ENCODE data around the gene TTC16.

TTC16 gene

DNA sequence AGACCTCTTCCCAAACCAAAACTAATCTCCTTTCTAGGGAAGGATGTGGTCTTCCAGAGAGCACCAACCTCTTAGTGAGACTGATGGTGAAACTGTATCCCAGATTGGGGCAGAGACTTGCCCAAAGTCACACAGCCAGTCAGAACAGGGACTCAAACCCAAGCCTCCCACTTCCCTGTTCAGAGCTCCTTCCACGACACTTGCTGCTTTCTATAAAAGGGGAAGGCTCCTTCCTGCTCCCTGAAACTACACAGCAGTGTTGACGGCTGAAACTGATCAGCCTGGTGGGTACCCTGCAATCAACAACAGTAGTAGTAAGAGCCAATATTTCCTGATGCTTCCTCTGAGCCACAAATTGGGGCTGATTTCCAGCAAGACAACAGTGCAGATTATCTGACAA lies 17.7 kb downstream of the TTC16 start:
- no peak for DNase-seq
- in situ Hi-C loops (cut with HindIII; ENCODE audit: low pct_ligation_motif_present, low pct_unique_long_range_greater_than_20kb, low sequenced_read_pairs): no loop called here

DNA sequence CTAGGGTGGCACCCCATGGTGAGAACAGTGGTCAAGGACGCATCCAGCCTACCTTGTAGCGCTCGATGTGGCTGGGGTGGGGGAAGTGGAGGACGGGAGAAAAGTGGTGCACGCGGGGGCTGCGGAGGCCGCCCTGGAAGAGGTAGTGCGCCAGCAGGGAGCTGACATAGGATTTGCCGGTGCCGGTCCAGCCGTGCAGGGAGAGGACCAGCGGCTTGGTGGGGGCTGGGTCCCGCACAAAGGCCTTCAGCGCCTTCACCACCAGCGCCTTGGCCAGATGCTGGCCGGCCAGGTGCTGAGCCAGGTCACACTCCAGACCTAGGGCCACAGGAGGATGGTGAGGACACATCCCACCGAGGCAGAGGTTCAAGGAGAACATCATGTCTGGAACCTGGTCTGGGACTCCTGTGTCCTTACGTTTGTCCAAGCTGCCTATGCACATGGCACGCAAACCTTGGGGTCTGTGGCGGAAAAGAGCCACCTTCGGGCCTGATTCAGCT lies 18.4 kb downstream of the TTC16 start:
- in situ Hi-C loops (cut with HindIII; ENCODE audit: low pct_ligation_motif_present, low pct_unique_long_range_greater_than_20kb, low sequenced_read_pairs): no loop called here
- DNase-seq: no peak

DNA sequence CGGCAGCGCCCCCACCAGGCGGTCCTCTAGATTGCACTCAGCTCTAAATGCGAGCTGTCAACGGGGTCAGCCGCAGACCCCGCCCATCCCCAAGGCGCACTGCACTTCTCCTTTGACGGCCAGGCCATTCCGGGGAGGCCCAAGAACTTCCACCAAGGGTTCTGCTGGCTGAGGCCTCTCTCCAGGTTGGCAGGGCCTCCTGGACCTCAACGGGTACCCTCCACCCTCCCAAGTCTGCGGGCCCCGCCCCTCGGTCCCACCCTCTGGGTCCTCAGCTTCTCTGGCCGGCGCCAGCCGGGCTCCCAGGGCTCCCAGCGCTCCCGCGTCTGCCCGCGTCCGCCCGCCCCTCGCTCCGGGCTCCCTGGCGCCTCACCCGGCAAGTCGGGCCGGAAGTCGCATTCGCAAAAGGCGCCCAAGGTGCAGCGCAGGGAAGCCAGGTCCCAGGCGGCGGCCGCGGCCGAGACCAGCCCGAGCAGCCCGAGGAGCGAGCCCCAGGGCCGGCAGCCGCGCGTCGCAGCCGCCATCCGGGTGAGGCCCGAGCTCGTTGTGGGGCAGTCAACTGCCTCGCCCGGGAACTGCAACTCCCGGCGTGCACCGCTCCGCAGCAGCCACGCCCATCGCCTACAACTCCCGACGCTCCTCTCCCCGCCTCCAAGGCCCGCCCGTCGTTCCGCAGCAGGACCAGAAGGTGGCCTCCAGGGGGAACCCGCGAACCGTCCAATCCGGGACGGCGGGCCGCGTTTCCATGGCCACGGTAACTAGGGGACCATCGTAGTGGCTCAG lies 19.1 kb downstream of the TTC16 start, which contains the start of gene TOR2A:
TOR2A (minus strand) TSS at position 548 of the 783 bp plus-strand sequence; CDS start at position 524, 24 bp downstream.
- in situ Hi-C loops (cut with HindIII; ENCODE audit: low pct_ligation_motif_present, low pct_unique_long_range_greater_than_20kb, low sequenced_read_pairs): no loop called here
- DNase-seq: peak; percentile 93

DNA sequence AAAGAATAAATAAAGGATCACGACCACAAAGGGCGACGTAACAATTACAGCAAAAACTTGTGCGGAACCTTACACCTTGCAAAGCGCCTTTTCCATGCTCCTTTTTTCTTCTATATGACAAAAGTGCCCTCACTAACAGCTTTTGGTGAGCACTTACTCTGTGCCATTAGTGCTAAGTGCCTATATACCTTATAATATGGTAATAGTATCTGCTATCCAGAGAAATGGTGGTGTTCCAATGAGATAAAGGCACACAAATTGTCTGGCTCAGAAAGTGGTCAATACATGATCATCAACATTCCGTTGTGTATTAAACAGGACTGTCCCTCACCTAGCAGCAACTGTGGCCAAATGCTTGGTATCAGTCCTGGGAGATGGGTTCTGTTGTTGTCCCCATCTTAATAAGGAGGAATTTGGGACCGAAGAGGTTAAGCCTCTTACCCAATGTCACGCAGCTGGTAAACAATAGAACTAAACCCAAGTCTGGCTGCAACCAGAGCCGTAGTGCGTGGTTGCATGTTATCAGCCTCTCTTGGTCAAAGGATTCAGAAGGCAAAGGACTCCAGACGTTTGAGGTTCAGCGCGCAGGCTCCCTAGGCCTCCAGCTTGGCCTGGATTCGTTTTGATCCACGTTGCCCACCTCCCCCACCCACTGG lies 19.8 kb downstream of the TTC16 start:
- in situ Hi-C loops (cut with HindIII; ENCODE audit: low pct_ligation_motif_present, low pct_unique_long_range_greater_than_20kb, low sequenced_read_pairs): no loop called here

DNA sequence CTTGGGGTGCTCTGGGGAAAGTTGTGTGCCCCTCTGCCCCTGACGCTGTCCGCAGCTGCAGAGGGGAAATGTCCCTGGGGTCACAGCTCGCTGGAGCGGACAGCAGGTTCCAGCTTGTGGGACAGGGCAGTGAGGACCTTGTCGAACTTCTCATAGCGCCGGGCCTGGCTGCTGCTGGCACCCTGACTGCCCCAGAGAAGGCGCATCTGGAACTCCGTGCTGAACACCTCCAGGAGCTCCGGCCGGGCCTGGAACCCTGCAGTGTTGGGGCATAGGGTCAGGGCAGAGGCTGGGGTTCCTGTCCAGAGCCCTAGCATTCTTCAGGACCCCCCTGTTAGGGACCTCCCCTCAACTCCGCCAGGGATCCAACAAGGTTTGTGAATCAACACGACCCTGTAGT lies 22.8 kb downstream of the TTC16 start:
- in situ Hi-C loops (cut with HindIII; ENCODE audit: low pct_ligation_motif_present, low pct_unique_long_range_greater_than_20kb, low sequenced_read_pairs): no loop called here
- DNase-seq: no peak

More for the DNA sequence above, 19.8 kb downstream of the TTC16 start:
- DNase-seq: no peak

DNA sequence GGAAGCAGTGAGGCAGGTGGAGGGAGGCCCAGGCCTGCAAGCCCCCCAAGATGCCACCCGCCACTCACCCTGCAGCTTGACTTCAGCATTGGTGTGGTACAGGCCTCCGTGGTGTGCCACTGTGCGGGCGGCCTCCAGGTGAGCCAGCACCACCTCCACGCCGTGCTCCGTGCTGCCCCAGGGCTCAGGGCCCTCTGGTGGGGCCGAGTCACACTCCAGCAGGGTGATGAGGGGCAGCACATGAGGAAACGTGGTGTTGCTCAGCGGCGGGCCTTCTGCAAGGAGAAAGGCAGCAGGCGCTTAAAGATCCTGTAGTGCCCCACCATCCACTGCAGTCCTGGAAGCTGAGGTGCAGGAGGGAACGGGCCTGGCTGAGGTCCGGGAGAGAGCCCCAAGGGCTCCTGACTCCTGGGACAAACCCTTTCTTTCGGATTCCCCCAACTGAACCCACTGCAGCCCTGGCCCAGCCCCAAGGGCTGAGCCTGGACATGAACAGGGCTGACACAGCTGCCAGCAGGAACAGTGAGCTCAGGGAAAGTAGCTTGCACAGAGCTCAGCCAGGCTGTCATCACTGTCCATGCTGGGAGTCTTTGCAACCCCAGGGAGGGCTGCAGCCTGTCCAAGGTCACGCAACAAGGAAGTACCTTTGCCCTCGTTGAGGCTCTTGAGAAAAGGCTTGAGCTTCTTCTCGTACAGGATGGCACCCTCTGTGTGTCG lies 23.9 kb downstream of the TTC16 start:
- in situ Hi-C loops (cut with HindIII; ENCODE audit: low pct_ligation_motif_present, low pct_unique_long_range_greater_than_20kb, low sequenced_read_pairs): no loop called here
- DNase-seq: no peak

DNA sequence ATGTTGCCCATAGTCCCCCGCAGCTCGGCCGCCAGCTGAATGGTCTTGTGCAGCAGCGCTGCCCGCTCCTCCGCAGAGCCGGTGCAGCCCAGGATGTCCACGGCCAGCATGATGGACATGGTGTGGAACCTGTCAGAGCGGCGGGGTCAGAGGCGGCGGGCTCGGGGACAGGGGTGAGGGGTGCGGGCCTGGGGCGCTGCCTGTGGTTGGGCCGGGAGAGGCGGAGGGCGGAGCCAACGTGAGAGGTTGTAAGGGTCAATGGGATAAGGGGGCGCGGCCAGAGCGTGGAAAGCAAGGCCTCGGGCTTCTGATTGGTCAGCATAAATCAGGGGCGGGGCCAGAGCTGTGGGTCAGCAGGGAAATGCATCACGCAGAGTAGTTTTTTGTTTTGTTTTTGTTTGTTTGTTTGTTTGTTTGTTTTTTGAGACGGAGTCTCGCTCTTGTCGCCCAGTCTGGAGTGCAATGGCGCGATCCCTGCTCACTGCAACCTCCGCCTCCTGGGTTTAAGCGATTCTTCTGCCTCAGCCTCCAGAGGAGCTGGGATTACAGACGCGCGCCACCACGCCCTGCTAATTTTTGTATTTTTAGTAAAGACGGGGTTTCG lies 26.1 kb downstream of the TTC16 start:
- peak; percentile 27 for DNase-seq
- in situ Hi-C loops (cut with HindIII; ENCODE audit: low pct_ligation_motif_present, low pct_unique_long_range_greater_than_20kb, low sequenced_read_pairs): no loop called here

DNA sequence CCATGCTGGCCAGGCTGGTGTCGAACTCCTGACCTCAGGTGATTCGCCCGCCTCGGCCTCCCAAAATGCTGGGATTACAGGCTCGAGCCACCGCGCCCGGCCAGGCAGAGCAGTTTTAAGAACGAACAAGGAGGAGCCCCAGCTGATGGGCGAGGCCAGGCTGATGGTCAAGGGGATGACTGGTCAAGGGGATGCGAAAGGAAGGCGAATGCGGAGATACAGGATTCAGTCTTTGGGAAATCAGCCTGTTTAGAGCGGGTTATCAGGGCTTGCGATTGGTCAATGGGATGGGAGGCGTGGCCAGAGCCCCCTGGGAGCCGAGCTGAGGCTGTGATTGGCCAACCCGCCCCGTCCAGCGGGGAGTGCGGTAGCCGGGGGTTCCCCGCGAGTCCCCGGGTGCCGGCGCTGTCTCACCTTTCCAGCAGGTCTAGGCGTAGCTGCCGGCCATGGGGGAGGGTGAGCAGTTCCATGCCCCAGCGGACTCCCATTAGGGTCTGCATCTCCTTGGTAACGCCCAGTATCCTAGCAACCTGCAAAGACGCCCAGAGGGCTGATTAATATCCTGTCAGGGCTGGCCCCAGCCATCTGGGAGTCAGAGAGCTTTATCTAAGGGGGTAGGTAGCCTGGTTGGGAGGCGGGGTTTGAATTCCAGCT lies 26.7 kb downstream of the TTC16 start:
- in situ Hi-C loops (cut with HindIII; ENCODE audit: low pct_ligation_motif_present, low pct_unique_long_range_greater_than_20kb, low sequenced_read_pairs): no loop called here
- peak; percentile 83 for DNase-seq

DNA sequence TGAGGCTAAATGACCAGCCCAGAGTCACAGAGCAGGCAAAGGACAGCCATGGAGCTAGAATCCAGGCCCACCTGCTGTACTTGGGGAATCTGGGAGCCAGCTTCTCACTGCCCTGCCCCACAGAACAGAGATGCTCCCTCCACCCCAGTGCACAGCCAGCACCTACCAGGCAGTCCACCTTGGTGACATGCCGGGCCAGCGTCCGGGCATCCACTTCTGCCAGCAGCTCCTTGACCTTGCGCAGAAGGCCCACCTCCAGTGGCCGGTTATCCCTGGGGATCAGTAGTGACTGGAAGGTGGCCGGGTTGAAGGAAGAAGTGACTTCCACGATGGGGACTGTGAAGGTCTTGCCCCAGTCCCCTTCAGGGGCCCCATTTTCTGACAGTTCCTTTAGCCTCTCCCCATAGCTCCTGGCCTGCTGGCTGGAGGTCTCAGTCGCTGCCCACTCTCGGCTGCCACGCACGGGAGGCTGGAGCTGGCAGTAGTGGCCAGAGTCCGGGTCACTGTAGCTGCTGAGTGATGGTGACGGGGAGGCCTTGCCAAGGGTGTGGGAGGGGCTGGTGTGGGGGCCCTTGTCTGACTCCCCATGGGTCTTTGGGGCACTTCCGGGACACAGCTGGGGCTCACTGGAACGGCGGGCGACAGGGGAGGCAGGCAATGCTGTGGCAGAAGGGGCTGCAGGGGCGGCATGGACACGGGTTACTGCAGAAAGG lies 28.7 kb downstream of the TTC16 start:
- in situ Hi-C loops (cut with HindIII; ENCODE audit: low pct_ligation_motif_present, low pct_unique_long_range_greater_than_20kb, low sequenced_read_pairs): no loop called here
- no peak for DNase-seq

DNA sequence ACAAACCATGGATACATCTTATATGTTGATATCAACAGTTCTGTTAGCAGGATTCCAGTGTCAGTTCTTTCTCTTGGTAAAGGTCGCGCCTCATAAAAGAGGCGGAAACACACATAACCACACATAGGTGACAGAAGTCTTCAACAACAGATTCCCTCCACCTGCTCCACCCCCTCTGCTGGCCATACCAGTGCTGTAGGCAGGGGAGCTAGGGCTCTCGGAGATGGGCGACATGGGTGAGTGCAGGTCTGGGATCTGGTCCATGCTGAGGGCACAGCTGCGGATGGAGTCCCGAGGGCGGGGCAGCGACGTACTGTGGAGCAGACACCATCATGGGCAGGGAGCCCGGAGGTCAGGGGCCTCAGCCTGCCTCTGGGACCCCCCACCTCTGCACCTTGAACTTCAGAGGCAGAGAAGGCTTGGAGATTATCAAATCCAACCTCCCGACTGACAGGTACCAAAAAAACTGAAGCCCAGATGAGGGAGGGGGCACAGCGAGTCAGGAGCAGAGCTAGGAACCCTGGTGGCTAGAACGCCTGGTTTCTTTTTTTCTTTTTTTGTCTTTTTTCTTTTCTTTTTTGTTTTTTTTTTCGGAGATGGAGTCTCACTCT lies 31.2 kb downstream of the TTC16 start:
- in situ Hi-C loops (cut with HindIII; ENCODE audit: low pct_ligation_motif_present, low pct_unique_long_range_greater_than_20kb, low sequenced_read_pairs): no loop called here
- DNase-seq: no peak

DNA sequence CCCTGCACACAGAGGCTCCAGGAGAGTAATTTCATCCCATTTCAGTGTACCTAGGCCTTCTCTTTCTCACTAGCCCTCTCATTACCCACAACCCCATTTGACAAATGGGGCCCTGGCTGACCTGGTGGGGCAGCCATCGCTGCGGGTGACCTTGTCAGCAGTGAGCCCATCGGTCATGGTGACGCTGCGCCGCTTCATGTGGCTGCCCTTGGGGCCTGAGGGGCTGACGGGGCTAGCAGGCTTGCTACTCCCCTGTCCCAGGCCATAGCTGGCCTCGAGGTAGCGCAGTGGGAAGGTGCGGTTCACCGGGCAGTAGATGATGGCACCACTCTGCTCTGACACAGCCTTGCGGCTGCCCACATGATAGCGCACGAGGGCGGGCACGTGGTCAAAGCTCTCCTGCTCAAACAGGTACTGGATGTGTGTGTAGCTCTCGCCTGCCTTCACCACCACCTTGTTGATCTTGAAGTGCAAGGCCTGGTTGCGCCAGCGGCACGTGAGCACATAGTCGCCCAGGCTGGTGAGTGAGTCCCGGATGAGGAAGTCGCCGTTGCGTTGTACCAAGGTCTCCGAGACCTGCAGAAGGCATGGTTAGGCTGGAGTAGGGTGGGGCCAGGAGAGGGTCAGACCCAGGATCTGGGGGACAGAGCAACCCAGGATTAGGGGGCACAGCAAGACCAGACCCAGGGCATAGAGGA lies 33.4 kb downstream of the TTC16 start:
- DNase-seq: no peak
- in situ Hi-C loops (cut with HindIII; ENCODE audit: low pct_ligation_motif_present, low pct_unique_long_range_greater_than_20kb, low sequenced_read_pairs): no loop called here

DNA sequence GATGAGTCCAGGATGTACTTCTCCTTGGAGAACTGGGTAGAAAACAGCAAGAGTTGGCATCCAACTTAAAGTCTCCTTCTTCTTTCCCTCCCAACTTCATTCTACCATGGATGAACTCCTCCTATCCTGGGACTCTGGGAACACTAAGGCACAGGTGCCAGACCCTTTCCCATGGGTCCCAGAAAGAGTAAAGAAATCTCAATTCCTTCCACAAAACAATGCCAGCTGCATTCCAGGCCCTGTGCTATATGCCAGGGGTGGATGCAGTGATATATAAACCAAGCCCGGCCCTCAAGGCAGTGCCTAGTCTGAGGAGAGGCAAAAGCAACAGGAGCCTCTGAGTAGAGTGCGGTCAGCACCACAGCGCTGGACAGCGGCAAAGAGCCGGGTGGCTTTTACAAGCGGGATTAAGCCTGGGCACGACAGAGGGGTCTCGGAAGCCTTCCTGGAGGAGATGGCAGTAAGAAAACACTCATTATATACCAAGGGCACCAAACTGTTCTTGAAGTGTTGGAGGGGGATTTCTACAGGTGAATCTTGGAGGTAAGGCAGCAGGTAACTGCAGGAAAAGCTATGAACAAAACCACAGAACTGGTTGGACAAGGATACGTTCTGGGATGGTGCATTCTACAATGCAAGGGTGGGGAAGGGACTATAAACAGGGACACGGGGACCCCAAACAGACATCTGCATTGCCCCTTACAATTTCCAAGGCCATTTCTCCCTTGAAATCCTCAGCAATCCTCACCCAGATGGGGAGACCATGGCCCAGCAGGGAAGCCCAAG lies 35.6 kb downstream of the TTC16 start:
- in situ Hi-C loops (cut with HindIII; ENCODE audit: low pct_ligation_motif_present, low pct_unique_long_range_greater_than_20kb, low sequenced_read_pairs): no loop called here
- DNase-seq: peak; percentile 33

DNA sequence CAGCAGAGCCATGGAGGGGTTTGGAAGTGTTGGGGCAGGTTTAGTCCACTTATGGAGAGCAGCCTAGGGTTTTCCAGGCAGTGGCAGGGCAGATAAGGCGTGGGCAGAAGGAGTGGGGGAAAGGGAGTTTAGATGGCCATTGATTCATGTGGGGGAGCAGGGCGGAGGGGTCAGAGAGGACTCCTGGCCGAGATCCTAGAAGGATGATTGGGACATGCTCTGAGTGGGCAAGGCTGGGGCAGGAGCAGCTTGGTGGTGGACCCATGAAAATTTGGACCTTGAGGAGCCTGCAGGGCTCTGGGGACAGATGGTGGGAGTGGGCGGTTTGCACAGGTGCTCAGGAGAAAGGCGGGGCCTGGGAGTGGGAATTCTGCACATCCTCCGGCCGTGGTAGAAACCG lies 37.3 kb downstream of the TTC16 start:
- in situ Hi-C loops (cut with HindIII; ENCODE audit: low pct_ligation_motif_present, low pct_unique_long_range_greater_than_20kb, low sequenced_read_pairs): no loop called here
- DNase-seq: no peak

DNA sequence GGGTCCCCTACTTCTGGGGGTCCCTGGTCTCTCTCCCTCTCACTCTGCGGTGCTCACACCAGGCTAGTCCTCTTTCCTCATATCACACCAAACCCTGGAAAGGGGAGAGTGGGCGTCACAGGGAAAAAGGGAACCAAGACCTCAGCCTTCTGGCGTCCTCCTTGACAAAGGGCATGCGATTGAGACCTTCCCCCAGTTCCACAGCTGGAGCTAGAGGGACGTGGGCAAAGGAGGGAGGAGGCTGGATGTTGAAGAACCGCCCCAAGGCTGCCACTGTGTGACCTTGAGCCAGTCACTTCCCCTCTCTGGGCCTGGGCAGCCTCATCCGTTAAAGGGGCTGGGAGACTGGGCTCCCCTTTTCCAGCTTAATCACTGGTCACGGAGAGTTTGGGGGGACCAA lies 37.7 kb downstream of the TTC16 start:
- in situ Hi-C loops (cut with HindIII; ENCODE audit: low pct_ligation_motif_present, low pct_unique_long_range_greater_than_20kb, low sequenced_read_pairs): no loop called here
- no peak for DNase-seq

DNA sequence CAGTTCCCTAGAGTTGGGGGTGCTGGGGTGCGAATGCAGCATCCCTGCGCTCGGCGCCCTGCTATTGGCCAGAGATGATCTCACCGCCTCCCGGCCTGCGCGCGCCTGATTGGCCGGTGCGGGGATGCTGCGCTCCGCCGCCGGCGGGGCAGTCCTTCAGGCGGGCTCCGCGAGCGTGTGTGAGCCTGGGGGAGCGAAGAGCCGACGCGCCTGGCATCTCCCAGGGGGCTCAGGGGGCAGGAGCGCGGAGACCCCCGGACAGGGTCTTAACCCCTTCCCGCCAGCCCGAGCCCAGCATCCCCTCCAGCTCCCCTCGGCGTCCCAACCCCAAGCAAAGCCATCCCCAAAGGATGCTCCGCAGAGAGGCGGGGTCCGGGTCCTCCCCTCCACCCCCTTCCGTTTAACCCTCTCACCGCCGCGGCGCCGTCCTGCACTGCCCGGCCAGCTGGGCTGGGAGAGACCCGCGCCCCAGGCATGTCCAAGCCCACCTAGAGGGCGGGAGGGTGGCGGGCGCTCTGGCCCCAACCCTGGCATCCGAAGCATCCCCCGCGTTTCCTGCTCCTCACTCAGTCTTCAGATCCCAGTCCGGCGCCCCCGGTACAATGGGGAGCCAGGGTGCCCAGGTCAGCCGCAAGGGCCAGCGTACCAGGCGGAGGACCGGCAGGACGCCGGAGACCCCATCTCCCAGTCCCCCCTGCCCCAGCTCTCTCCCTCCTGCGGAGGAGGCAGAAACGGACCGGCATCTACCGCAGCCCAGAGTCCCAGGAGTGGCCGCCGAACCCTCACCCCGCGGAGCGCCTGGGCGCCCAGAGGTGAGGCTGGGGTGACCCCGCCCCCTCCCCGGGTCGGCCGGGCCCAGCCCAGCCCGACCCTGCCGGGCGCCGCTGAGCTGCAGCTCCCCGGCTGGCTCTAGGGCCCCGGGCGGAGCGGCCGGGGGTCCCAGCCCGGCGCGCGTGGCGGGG lies 38.5 kb downstream of the TTC16 start:
- in situ Hi-C loops (cut with HindIII; ENCODE audit: low pct_ligation_motif_present, low pct_unique_long_range_greater_than_20kb, low sequenced_read_pairs): no loop called here

More for the DNA sequence above, 38.5 kb downstream of the TTC16 start:
- DNase-seq: peak; percentile 24

All from ACHN (cell line).